Left lung (tissue), 10 donors: Measurements from ENCODE around the gene ZIK1. TPM values are rescaled to one million over a fixed set of nuclear protein-coding genes. Genes with fewer than 3 reads are reported as not detected.

Experiments used
- ATAC-seq: fragments of 200-7000 bp; cut with Tn5 transposase; one replicate; pipeline ENCODE4 v1.9.1; 2020; ENCODE audit warnings: moderate library complexity
- DNase-seq, 4 donors: peaks; one replicate each; pipeline ENCODE4 v3.0.0-alpha.2; 2013 to 2020
- H3K27ac ChIP-seq, 2 donors: fragments of 200-600 bp; sonication (generic) in 1 of 2; one replicate each; pipeline versions ENCODE4 v1.5.0 to v1.8.0; 2020 to 2021
- H3K27me3 ChIP-seq, 2 donors: fragments of 200-600 bp; sonication (generic) in 1 of 2; one replicate each; pipeline versions ENCODE4 v1.5.0 to v1.8.0; 2020 to 2021
- H3K36me3 ChIP-seq, 2 donors: fragments of 200-600 bp; sonication (generic) in 1 of 2; one replicate each; pipeline versions ENCODE4 v1.5.0 to v1.8.0; 2020 to 2021
- H3K4me1 ChIP-seq, 2 donors: fragments of 200-600 bp; one replicate each; pipeline ENCODE4 v1.8.0; 2021
- H3K4me3 ChIP-seq, 2 donors: fragments of 200-600 bp; sonication (generic) in 1 of 2; one replicate each; pipeline versions ENCODE4 v1.5.0 to v1.8.0; 2020 to 2021; ENCODE audit warnings: mild to moderate bottlenecking in 1 of 2
- H3K9me3 ChIP-seq, 2 donors: fragments of 200-600 bp; sonication (generic) in 1 of 2; one replicate each; pipeline versions ENCODE4 v1.5.0 to v1.8.0; 2020 to 2021
- CTCF ChIP-seq, 2 donors: fragments of 200-600 bp; sonication (generic) in 1 of 2; IDR thresholded peaks; one replicate each; pipeline versions ENCODE4 v1.5.0 to v1.8.0; 2021; ENCODE audit warnings: antibody characterized with exemption in 2 of 2
- intact Hi-C, 2 donors: fragments of 100-400 bp; cut with DNase I; formaldehyde crosslinking; loops; one replicate each; pipeline versions ENCODE4 v1.11.2 to v1.14.2; 2022
- polyA plus RNA-seq, 6 donors: library from polyadenylated mRNA; unstranded; fragments of 120-200 nt; gene quantifications; one replicate each; pipeline ENCODE4 v1.2.1, GENCODE V29; 2013; ENCODE audit not compliant: insufficient read length in 6 of 6
- total RNA-seq, 2 donors: library from RNA; stranded (reverse); fragmentation: NEBNext Ultra II Directional; extraction: Animal tissue kit (Norgen Biotek cat#: 25700); gene quantifications; one replicate each; pipeline ENCODE4 v1.2.1, GENCODE V29; 2021
- donor health status: DM: no; HTN: yes; CAD: no.
- donor health status: DM: no; HTN: no; CAD: no.

Gene ZIK1
- total and polyA plus RNA-seq, 8 donors: 4.4 to 23.4 (median 16.8) TPM

GRCh38 chr19:57606931-57607330 lies 23.0 kb downstream of the ZIK1 start:
- no peak for DNase-seq
- peaks cover 0 to 96% of the 10 kb centered on the region in 2 donors for H3K9me3 ChIP-seq
- intact Hi-C loops: no loop called here

GRCh38 chr19:57611113-57611512 lies 27.2 kb downstream of the ZIK1 start:
- no peak for TF ChIP-seq CTCF (IDR thresholded peaks at IDR 0.05)
- H3K36me3 ChIP-seq: peaks cover 0 to 30% of the 10 kb centered on the region in 2 donors
- no peak for DNase-seq
- H3K4me1 ChIP-seq: peaks cover 6 to 7% of the 10 kb centered on the region in 2 donors
- no peak overlapping the region for H3K27ac ChIP-seq
- no peak for ATAC-seq
- H3K9me3 ChIP-seq: peaks cover 0 to 72% of the 10 kb centered on the region in 2 donors
- intact Hi-C loops: no loop called here
- H3K4me3 ChIP-seq: no peak overlapping the region
- H3K27me3 ChIP-seq: no peaks in the 10 kb centered on the region

More at GRCh38 chr19:57606931-57607330, 23.0 kb downstream of the ZIK1 start:
- no peak overlapping the region for H3K4me3 ChIP-seq
- TF ChIP-seq CTCF (IDR thresholded peaks at IDR 0.05): no peak
- H3K4me1 ChIP-seq: no peaks in the 10 kb centered on the region
- peaks cover 0 to 56% of the 10 kb centered on the region in 2 donors for H3K36me3 ChIP-seq
- no peak overlapping the region for H3K27ac ChIP-seq
- ATAC-seq: no peak
- no peaks in the 10 kb centered on the region for H3K27me3 ChIP-seq

GRCh38 chr19:57613941-57614743 lies 30.2 kb downstream of the ZIK1 start, which contains the start of gene ZNF134:
TSS of gene ZNF134 (plus strand) at chr19:57614242. CDS start at chr19:57619469, 5,227 bp downstream.
- Histone ChIP-seq H3K4me1 (peaks cover 6 to 7% of the 10 kb centered on the region in 2 donors), H3K27ac (peak within 1 kb of the TSS in 1 of 2 donors; percentile 72), H3K9me3 (peaks cover 11 to 72% of the 10 kb centered on the region in 2 donors), H3K36me3 (peaks cover 0 to 40% of the 10 kb centered on the region in 2 donors), H3K27me3 (no peaks in the 10 kb centered on the region), H3K4me3 (peak within 1 kb of the TSS; percentile 98 to 100)
- peak in 1 of 2 donors; percentile 13 for TF ChIP-seq CTCF (IDR thresholded peaks at IDR 0.05)
- ATAC-seq: peak; percentile 100
- peak; percentile 88 to 96 (median 94) for DNase-seq
- intact Hi-C loops: no loop called here

GRCh38 chr19:57615346-57615745 lies 31.4 kb downstream of the ZIK1 start:
- Histone ChIP-seq H3K9me3 (peaks cover 18 to 75% of the 10 kb centered on the region in 2 donors), H3K36me3 (peaks cover 4 to 52% of the 10 kb centered on the region in 2 donors), H3K27ac (no peak overlapping the region), H3K4me3 (peak overlapping the region in 1 of 2 donors; percentile 98), H3K27me3 (no peaks in the 10 kb centered on the region), H3K4me1 (peaks cover 6 to 7% of the 10 kb centered on the region in 2 donors)
- DNase-seq (no peak), ATAC-seq (no peak)
- intact Hi-C loops: no loop called here
- no peak for TF ChIP-seq CTCF (IDR thresholded peaks at IDR 0.05)

GRCh38 chr19:57620673-57621348 lies 36.9 kb downstream of the ZIK1 start:
- no peak for DNase-seq
- Histone ChIP-seq H3K4me1 (no peaks in the 10 kb centered on the region), H3K9me3 (peaks cover 31 to 100% of the 10 kb centered on the region in 2 donors), H3K4me3 (no peak overlapping the region), H3K27me3 (no peaks in the 10 kb centered on the region), H3K27ac (no peak overlapping the region), H3K36me3 (peaks cover 8 to 90% of the 10 kb centered on the region in 2 donors)
- intact Hi-C loops: no loop called here
- no peak for ATAC-seq
- TF ChIP-seq CTCF (IDR thresholded peaks at IDR 0.05): no peak
